ELR (cell line): ENCODE data around the gene STAM.

Experiments used
- DNase-seq: peaks from one replicate; pipeline ENCODE4 v3.0.0-alpha.2; 2015; ENCODE audit warnings: low read depth

STAM gene

GRCh38 chr10:17730667-17731066 lies 86.7 kb downstream of the STAM start:
- DNase-seq, result no peak

- DNase-seq, result no peak
These were observed 87.5 kb downstream of the STAM start for GRCh38 chr10:17731331-17732020.

GRCh38 chr10:17733620-17734019 lies 89.7 kb downstream of the STAM start:
- DNase-seq, result no peak

GRCh38 chr10:17734432-17735080 lies 90.6 kb downstream of the STAM start:
- DNase-seq, result no peak

GRCh38 chr10:17735166-17735941 lies 91.4 kb downstream of the STAM start:
- DNase-seq, result no peak

- DNase-seq, result peak; percentile 12
These were observed 92.3 kb downstream of the STAM start for GRCh38 chr10:17736223-17736622.

GRCh38 chr10:17737027-17737965 lies 93.3 kb downstream of the STAM start:
- DNase-seq, result peak; percentile 69

- no peak for DNase-seq
These were observed 96.7 kb downstream of the STAM start for GRCh38 chr10:17740668-17741067.

- DNase-seq, result peak; percentile 69
These were observed 99.0 kb downstream of the STAM start for GRCh38 chr10:17742918-17743317.

GRCh38 chr10:17743437-17743836 lies 99.5 kb downstream of the STAM start:
- no peak for DNase-seq

- no peak for DNase-seq
These were observed 100.5 kb downstream of the STAM start for GRCh38 chr10:17744341-17744861.

- DNase-seq, result no peak
These were observed 104.1 kb downstream of the STAM start for GRCh38 chr10:17747883-17748550.

GRCh38 chr10:17749890-17750289 lies 105.9 kb downstream of the STAM start:
- no peak for DNase-seq

GRCh38 chr10:17751781-17752445 lies 108.0 kb downstream of the STAM start, which contains the start of gene TMEM236:
Gene TMEM236, plus strand, starts transcription at chr10:17752201. Its CDS starts 95 bp downstream, at chr10:17752296.
- DNase-seq, result no peak

GRCh38 chr10:17756557-17757217 lies 112.7 kb downstream of the STAM start:
- DNase-seq, result no peak

- peak; percentile 36 for DNase-seq
These were observed 114.2 kb downstream of the STAM start for GRCh38 chr10:17758200-17758599.

- DNase-seq, result no peak
These were observed 114.9 kb downstream of the STAM start for GRCh38 chr10:17758896-17759295.

GRCh38 chr10:17764142-17764541 lies 120.2 kb downstream of the STAM start:
- no peak for DNase-seq

- DNase-seq, result no peak
These were observed 121.7 kb downstream of the STAM start for GRCh38 chr10:17765602-17766001.
